ENCODE measurements around the gene STIM1.

- no peak for TF ChIP-seq POU6F1 (CRISPR knock-in tag; IDR thresholded peaks at IDR 0.05; ENCODE audit: borderline replicate concordance, low read depth)
- no peak for TF ChIP-seq CREB5 (CRISPR knock-in tag; IDR thresholded peaks at IDR 0.05; ENCODE audit: low read depth)
- TF ChIP-seq ZNF565 (CRISPR knock-in tag; conservative IDR thresholded peaks at IDR 0.05; ENCODE audit: low read depth), result no peak
- TF ChIP-seq ZFP3 (CRISPR knock-in tag; IDR thresholded peaks at IDR 0.05), result no peak
- no peak for TF ChIP-seq ZC3H10 (CRISPR knock-in tag; IDR thresholded peaks at IDR 0.05)
- no peak for TF ChIP-seq ZNF70 (CRISPR knock-in tag; IDR thresholded peaks at IDR 0.05)
- no peak for TF ChIP-seq RARB (CRISPR knock-in tag; IDR thresholded peaks at IDR 0.05)
Observed at GRCh38 chr11:3830730-3831129, 24.7 kb upstream of the STIM1 start.

All from SK-N-SH treated with all-trans-retinoic acid at 6 μM for 48 hours (cell line).